Measurements from ENCODE around the gene ZNF488. TPM values are rescaled to one million over a fixed set of nuclear protein-coding genes. Genes with fewer than 3 reads are reported as not detected.
A peak's percentile ranks its signal among the peaks of the same experiment; 100 is the strongest.
"Not testable (repeated sequence)": the region's sequence is repeated elsewhere in the genome, so short reads cannot be mapped to it uniquely, and the experiment has no call there.

ZNF488 gene, protein sequence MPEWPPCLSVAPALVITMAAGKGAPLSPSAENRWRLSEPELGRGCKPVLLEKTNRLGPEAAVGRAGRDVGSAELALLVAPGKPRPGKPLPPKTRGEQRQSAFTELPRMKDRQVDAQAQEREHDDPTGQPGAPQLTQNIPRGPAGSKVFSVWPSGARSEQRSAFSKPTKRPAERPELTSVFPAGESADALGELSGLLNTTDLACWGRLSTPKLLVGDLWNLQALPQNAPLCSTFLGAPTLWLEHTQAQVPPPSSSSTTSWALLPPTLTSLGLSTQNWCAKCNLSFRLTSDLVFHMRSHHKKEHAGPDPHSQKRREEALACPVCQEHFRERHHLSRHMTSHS
- under 1 TPM; 0.08 to 0.10 TPM for total RNA-seq

DNA sequence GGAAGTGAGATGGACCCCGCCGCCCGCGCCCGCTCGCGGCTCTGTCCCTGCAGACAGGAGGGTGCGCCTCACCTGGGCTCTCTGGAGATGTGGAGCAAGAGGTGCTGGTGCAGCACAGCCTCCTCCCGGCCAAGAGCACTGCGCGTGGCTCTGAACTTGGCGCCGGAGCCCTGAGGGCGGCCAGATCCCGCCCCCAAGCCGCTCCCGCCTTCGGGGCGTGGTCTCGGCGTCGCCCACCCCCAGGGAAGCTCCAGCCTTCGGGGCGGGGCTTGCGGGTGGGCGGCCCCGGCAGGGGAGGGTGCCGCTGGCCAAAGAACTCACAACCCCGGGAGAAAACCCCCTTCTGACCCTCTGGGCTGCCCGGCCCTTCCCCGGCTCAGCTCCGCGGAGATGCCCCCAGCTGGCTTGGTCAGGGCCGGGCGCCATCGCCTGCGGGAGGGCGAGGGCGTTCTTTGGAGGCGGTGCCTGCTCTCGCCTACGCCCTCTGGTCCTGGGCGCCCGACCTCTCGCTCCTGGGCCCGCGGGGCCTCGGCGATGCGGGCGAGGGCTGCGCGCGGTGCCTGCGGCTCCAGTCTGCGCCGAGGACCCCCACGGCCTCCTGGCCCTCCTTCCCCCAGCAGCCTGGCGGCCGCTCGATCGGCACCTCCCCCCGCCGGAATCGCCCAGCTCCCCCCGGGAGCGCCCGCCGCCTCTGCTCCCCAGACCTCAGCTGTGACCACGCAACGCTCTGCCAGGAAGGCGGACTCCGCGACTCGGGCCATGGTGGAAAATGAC is at the start of gene ZNF488:
ZNF488 (minus strand) TSS at position 146 of the 774 bp plus-strand sequence. CDS start 15,464 bp downstream, outside the sequence.
- peaks cover 59% of the 10 kb centered on the region for H3K27me3 Mint-ChIP-seq
- no peak within 1 kb of the TSS for H3K27ac Mint-ChIP-seq
- POLR2A ChIA-PET: interaction anchor here (0.8 kb wide), 1 partner anchor 334 kb away, joined by 3 read pairs; no protein-coding TSS in a partner anchor

GRCh38 chr10:47425813-47426419 is 41.8 kb upstream of the ZNF488 start:
- H3K27me3 Mint-ChIP-seq: peaks cover 24% of the 10 kb centered on the region
- no peak for DNase-seq
- CTCF ChIA-PET: no interaction called here
- H3K4me3 Mint-ChIP-seq: no peak overlapping the region
- no peaks in the 10 kb centered on the region for H3K36me3 Mint-ChIP-seq (ENCODE audit: low read depth)
- no peak overlapping the region for H3K27ac Mint-ChIP-seq
- no peaks in the 10 kb centered on the region for H3K9me3 Mint-ChIP-seq
- no peaks in the 10 kb centered on the region for H3K4me1 Mint-ChIP-seq
- POLR2A ChIA-PET: no interaction called here

More for the DNA sequence above, at the start of gene ZNF488:
- H3K4me1 Mint-ChIP-seq: peaks cover 14% of the 10 kb centered on the region
- CTCF ChIA-PET: no interaction called here
- H3K9me3 Mint-ChIP-seq: peaks cover 10% of the 10 kb centered on the region
- DNase-seq: peak; percentile 71
- peak within 1 kb of the TSS; percentile 77 for H3K4me3 Mint-ChIP-seq
- H3K36me3 Mint-ChIP-seq (ENCODE audit: low read depth): peaks cover 9% of the 10 kb centered on the region

DNA sequence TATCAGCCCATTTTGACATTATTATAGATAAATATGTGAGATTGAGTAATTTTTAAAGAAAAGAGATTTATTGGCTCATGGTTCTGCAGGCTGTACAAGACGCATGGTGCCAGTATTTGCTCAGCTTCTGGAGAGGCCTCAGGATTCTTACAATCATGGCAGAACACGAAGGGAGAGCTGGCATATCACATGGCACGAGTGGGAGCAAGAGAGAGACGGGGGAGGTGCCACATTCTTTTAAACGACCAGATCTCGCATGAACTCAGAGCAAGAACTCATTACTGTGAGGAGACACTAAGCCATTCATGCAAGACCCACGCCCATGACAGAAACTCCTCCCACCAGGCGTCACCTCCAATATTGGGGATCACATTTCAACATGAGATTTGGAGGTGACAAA is 40.1 kb upstream of the ZNF488 start:
- H3K4me1 Mint-ChIP-seq: no peaks in the 10 kb centered on the region
- ChIA-PET POLR2A (no interaction called here), CTCF (no interaction called here)
- no peak for DNase-seq
- H3K27me3 Mint-ChIP-seq: peaks cover 10% of the 10 kb centered on the region
- no peaks in the 10 kb centered on the region for H3K9me3 Mint-ChIP-seq
- no peak overlapping the region for H3K27ac Mint-ChIP-seq
- H3K36me3 Mint-ChIP-seq (ENCODE audit: low read depth): no peaks in the 10 kb centered on the region
- no peak overlapping the region for H3K4me3 Mint-ChIP-seq

GRCh38 chr10:47423476-47423875 is 39.4 kb upstream of the ZNF488 start:
- H3K4me1 Mint-ChIP-seq: no peaks in the 10 kb centered on the region
- H3K27me3 Mint-ChIP-seq: peaks cover 3% of the 10 kb centered on the region
- no peak for DNase-seq
- H3K9me3 Mint-ChIP-seq: no peaks in the 10 kb centered on the region
- ChIA-PET CTCF (no interaction called here), POLR2A (no interaction called here)
- no peak overlapping the region for H3K4me3 Mint-ChIP-seq
- no peak overlapping the region for H3K27ac Mint-ChIP-seq
- no peaks in the 10 kb centered on the region for H3K36me3 Mint-ChIP-seq (ENCODE audit: low read depth)

- no peaks in the 10 kb centered on the region for H3K9me3 Mint-ChIP-seq
- peaks cover 3% of the 10 kb centered on the region for H3K27me3 Mint-ChIP-seq
- ChIA-PET POLR2A (no interaction called here), CTCF (no interaction called here)
- no peak overlapping the region for H3K27ac Mint-ChIP-seq
- no peaks in the 10 kb centered on the region for H3K4me1 Mint-ChIP-seq
- H3K4me3 Mint-ChIP-seq: no peak overlapping the region
- H3K36me3 Mint-ChIP-seq (ENCODE audit: low read depth): no peaks in the 10 kb centered on the region
- DNase-seq: no peak
These were observed 37.2 kb upstream of the ZNF488 start for GRCh38 chr10:47421057-47421952.

DNA sequence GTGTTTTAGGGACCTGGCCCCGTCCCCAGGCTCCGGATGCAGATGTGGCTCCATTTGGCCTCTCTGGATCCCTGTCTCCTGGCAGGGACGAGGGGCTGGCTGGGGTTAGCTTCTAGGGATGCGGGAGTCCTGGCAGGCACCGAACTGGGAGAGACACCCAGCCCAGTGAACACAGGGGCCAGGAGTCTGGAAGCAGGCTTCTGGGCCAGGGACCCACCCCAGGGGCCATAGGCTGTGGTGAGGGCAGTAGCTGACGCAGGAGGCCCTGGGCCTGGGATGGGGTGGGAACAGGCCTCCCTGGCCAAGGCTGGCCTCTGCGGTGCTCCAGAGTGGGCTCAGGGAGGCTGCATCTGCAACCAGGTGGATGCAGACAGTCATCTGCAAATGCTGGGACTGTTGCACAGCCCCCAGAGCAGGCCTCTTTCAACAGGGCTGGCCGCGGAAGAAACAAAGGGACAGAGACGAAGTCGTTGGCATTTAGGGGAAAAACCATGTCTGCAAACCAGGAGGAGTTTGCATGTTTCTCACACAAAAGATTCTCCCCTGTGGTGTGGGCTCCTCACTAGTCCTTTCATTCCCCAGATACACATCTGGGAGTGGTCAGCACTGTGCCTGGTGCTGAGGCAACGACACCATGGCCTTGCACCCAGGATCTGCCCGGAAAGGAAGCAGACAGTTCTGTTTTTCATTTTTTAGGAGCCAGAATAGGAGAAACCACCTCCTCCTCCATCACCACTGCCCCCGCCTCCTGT is 36.4 kb upstream of the ZNF488 start:
- DNase-seq: no peak
- no peak overlapping the region for H3K27ac Mint-ChIP-seq
- H3K9me3 Mint-ChIP-seq: no peaks in the 10 kb centered on the region
- H3K4me1 Mint-ChIP-seq: no peaks in the 10 kb centered on the region
- no peaks in the 10 kb centered on the region for H3K36me3 Mint-ChIP-seq (ENCODE audit: low read depth)
- H3K27me3 Mint-ChIP-seq: peaks cover 3% of the 10 kb centered on the region
- ChIA-PET CTCF (no interaction called here), POLR2A (no interaction called here)
- H3K4me3 Mint-ChIP-seq: no peak overlapping the region

DNA sequence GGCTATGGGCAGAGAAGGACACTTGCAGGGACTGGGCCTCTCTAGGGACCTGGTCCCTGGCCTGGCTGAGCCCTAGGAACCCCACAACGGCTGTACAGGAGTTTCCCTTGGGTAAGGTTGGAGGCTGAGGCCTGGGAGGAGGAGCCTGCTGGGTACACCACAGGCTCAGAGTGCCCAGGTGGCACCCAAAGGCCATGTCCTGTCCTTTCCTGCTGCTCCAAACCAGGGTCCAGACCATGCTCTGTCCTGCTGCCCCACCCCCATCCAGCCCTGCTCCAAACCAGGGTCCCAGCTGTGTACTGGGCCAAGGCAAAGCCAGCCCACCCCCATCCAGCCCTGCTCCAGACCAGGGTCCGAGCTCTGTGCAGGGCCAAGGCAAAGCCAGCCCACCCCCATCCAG is 35.3 kb upstream of the ZNF488 start:
- Mint-ChIP-seq H3K27ac (no peak overlapping the region), H3K36me3 (ENCODE audit: low read depth) (no peaks in the 10 kb centered on the region), H3K4me3 (no peak overlapping the region), H3K4me1 (no peaks in the 10 kb centered on the region), H3K27me3 (peaks cover 3% of the 10 kb centered on the region), H3K9me3 (no peaks in the 10 kb centered on the region)
- ChIA-PET CTCF (no interaction called here), POLR2A (no interaction called here)
- no peak for DNase-seq

GRCh38 chr10:47418966-47419365 is 34.9 kb upstream of the ZNF488 start:
- CTCF ChIA-PET: no interaction called here
- no peaks in the 10 kb centered on the region for H3K9me3 Mint-ChIP-seq
- H3K36me3 Mint-ChIP-seq (ENCODE audit: low read depth): no peaks in the 10 kb centered on the region
- DNase-seq: no peak
- H3K27ac Mint-ChIP-seq: no peak overlapping the region
- H3K27me3 Mint-ChIP-seq: peaks cover 3% of the 10 kb centered on the region
- POLR2A ChIA-PET: no interaction called here
- H3K4me1 Mint-ChIP-seq: no peaks in the 10 kb centered on the region
- H3K4me3 Mint-ChIP-seq: no peak overlapping the region

DNA sequence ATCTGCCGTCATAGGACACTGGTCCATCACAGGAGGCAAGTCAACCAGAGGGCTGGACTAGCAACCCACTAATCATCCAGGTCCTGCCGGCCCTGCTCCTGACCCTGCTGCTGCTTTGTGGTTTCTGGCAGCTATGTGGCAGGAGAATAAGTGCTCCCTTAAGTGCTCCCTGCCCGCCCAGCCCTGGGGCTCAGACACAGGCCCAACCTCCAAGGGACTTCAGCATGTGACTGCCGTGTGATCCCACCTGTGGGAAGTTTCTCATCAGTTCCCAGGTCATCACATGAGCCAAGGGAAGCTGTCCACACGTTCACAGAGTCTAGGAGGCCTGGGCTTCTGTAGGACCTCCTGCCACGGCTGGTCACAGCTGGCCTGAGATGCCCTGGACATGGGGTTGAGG is 34.2 kb upstream of the ZNF488 start:
- no peaks in the 10 kb centered on the region for H3K27me3 Mint-ChIP-seq

GRCh38 chr10:47416305-47417218 is 32.5 kb upstream of the ZNF488 start:
- H3K36me3 Mint-ChIP-seq (ENCODE audit: low read depth); DNase-seq; POLR2A ChIA-PET; H3K4me3 Mint-ChIP-seq; H3K4me1 Mint-ChIP-seq; CTCF ChIA-PET; H3K27me3 Mint-ChIP-seq; H3K27ac Mint-ChIP-seq; H3K9me3 Mint-ChIP-seq: not testable (repeated sequence)

More for the DNA sequence above, 34.2 kb upstream of the ZNF488 start:
- no peak overlapping the region for H3K27ac Mint-ChIP-seq
- ChIA-PET CTCF (no interaction called here), POLR2A (no interaction called here)
- H3K9me3 Mint-ChIP-seq: no peaks in the 10 kb centered on the region
- no peak overlapping the region for H3K4me3 Mint-ChIP-seq
- no peak for DNase-seq
- no peaks in the 10 kb centered on the region for H3K36me3 Mint-ChIP-seq (ENCODE audit: low read depth)
- no peaks in the 10 kb centered on the region for H3K4me1 Mint-ChIP-seq

DNA sequence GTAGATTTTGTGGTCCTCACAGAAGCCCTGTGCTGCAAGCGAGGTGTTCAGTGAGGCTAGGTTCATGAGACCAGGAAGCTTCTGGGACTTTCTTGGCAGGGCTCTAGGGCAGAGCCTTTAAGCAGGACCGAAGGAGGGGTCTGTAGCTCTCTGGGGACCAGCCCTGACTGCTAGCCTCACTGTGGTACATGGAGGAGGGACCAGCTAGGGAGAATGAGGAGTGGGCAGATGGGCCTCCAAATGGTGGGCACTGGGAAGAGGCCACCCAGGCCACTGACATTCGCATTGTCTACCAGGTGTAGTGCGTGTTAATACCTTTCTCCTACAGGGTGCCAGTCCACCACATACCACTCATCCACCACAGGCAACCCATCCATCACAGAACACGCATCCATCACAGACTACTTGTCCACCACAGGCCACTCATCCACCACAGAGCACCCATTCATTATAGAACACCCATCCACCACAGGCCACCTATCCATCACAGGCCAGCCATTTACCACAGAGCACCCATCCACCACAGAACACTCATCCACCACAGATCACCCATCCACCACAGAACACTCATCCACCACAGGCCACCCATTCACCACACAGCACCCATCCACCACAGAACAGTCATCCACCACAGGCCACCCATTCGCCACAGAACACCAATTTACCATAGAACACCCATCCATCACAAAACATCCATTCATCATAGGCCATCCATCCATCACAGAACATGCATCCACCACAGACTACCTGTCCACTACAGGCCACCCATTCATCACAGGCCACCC is 31.6 kb upstream of the ZNF488 start:
- no peaks in the 10 kb centered on the region for H3K36me3 Mint-ChIP-seq (ENCODE audit: low read depth)
- ChIA-PET CTCF (no interaction called here), POLR2A (no interaction called here)
- H3K4me3 Mint-ChIP-seq: no peak overlapping the region
- H3K9me3 Mint-ChIP-seq: no peaks in the 10 kb centered on the region
- no peak overlapping the region for H3K27ac Mint-ChIP-seq
- no peaks in the 10 kb centered on the region for H3K4me1 Mint-ChIP-seq
- H3K27me3 Mint-ChIP-seq: peaks cover 1% of the 10 kb centered on the region
- DNase-seq: no peak

Data from activated CD4-positive, alpha-beta memory T cell treated with anti-CD3 and anti-CD28 coated beads, Interleukin-2, amount 10 ng/mL, durations not matched to agents 7 days and 5 days (primary cell).